HepG2 (cell line): ENCODE measurements around the gene PURB.

Experiments
- CTCF ChIP-seq: sonication (generic); formaldehyde crosslinking; IDR thresholded peaks from 2 replicates; pipeline ENCODE4 v1.5.0; 2020; ENCODE audit warnings: mild to moderate bottlenecking, missing genetic modification reagents, moderate library complexity
- ZHX1 ChIP-seq: sonication (generic); formaldehyde crosslinking; IDR thresholded peaks from 2 replicates; pipeline ENCODE4 v1.8.1; 2022; ENCODE audit warnings: low read depth, mild to moderate bottlenecking, missing genetic modification reagents

- TF ChIP-seq ZHX1 (CRISPR knock-in tag), result no peak
- no peak for TF ChIP-seq CTCF (CRISPR knock-in tag)
Observed at GRCh38 chr7:44912775-44913347, 27.5 kb upstream of the PURB start.
